ENCODE measurements around the gene SAFB.
"Not testable (repeated sequence)": the region's sequence is repeated elsewhere in the genome, so short reads cannot be mapped to it uniquely, and the experiment has no call there.

Gene SAFB

DNA sequence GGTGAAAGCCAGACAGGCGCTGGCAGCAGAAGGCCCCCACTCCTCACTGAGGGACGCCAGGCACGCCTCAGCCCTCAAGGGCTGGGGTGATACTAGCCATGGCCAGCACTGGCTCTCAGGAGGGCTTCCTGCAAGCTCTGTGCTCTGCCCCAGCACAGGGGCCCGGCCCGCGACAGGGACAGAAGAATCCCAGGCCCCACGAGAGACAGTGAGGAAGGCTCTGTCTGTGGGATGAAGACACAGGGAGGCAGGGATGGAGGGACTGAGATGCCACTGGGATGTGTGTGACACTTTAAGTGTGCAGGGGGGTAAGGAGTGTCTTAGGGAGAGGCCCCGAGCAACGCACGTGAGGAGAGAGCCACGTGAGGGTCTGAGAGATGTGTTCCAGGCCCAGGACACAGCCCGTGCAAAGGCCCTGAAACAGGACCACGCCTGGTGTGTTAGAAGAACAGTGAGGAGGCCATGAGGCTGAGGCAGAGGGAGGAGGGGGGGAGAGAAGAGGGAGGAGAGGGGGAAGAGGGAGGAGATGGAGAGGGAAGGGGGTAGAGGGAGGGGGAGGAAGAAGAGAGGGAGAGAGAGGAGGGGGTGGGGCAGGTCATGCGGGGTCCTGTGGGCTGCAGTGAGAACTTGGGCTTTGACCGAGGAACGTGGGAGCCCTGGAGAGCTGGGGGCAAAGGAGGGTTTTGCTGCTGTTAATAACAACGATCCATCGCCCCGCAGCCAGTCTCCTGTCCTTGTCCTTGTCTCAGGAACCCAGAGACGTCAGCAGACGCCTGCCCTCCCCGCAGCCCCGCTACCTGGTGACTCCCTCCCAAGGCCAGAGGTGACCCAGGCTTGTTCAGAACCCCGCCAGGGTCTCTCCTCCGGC is 74.4 kb downstream of the SAFB start:
- no peak for DNase-seq (ENCODE audit: low read depth, low spot score)

DNA sequence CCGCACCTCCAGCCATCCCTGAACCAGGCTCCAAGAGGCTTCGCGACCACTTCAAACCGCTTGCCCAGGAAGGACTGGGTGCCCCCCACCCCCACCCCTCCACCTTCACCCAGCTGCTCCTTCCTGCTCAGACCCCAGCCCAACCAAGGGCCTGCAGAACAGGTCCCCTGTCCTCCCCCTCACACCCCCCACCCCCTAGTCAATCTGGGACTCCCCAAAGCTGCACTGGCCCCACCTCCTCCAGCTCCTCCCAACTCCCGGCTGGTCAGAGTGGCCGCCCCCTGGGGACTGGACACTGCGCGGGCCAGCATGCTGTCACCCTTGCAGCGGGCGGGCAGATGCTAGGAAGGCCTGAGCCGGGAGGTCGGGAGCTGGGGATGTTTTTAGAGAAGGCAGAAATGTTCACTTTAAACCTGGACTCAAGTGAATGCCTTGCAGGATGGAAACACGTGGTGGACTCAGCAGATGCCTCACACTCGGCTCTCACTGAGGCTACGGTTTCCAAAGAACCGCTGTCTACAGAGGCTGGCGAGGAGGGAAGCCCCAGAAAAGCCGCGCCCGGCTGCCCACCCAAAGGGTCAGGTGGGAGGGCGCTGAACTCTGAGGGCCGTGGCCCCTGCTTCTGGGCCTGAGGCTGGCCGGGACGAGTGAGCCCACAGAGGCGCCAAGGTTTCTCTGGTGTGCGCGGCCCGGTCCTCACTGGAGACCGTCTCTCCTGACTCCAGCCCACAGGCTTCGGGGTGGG is 75.2 kb downstream of the SAFB start:
- no peak for DNase-seq (ENCODE audit: low read depth, low spot score)

DNA sequence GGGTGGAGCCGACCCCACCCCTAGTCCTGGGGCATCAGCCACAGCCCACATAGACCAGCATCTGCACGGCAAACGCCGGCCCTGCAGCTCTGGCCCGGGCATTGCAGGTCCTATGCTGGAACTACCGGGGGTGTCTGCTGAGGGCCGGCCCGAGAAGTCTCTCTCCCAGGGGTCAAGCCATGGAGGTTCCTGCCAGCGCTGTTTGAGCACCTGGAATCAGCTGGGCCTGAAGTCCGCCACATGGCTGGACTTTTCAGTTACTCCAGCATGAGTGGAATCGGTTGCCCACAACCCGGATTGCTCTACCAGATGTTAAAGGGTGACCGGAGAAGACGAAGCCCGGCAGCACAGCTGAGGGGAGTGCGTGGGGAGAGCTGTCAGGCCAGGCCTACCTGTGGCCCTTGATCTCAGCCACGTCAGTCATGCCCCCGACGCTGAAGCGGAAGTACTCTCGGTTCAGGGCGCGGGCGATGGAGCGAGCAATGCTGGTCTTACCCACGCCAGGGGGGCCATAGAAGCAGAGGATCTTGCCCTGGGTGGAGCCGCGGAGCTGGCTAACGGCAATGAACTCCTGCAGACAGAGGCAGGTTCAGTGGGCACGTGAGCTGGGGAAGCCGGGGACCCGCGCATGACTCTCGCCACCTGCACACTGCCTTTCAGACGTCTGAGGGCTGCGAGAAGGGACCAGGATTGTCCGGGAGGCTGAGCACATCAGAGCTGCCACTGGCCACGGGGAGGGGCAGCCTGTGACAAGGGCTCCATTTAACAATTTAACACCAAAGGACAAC is 75.9 kb downstream of the SAFB start:
- no peak for DNase-seq (ENCODE audit: low read depth, low spot score)

DNA sequence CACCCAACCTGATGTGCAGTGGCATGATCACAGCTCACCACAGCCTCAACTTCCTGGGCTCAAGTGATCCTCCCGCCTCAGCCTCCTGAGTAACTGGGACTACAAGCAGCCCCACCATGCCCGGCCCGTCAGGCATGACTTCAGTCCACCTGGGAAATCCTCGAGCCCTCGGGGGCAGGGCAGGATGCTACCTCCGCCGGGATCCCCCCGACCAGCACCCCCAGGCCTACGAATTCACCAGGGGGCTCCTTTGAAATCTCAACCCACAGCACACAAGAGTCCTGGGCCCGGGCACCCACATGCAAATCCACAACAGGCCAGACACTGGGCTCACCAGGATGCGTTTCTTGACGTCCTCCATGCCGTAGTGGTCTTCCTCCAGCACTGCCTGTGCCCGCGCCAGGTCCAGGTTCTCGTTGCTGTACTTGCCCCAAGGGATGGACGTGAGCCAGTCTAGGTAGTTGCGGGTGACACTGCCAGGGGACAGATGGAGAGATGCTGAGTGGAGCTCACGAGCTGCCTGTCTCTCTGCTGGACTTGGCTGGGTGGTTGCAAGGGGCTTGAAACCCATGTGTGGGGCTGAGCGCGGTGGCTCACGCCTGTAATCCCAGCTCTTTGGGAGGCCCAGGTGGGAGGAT is 77.7 kb downstream of the SAFB start:
- no peak for DNase-seq (ENCODE audit: low read depth, low spot score)

DNA sequence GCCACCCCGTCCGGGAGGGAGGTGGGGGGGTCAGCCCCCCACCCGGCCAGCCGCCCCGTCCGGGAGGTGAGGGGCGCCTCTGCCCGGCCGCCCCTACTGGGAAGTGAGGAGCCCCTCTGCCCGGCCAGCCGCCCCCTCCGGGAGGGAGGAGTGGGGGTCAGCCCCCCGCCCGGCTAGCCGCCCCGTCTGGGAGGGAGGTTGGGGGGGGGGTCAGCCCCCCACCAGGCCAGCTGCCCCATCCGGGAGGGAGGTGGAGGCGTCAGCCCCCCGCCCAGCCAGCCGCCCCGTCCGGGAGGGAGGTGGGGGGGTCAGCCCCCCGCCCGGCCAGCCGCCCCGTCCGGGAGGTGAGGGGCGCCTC is 79.1 kb downstream of the SAFB start:
- not testable (repeated sequence) for DNase-seq (ENCODE audit: low read depth, low spot score)

DNA sequence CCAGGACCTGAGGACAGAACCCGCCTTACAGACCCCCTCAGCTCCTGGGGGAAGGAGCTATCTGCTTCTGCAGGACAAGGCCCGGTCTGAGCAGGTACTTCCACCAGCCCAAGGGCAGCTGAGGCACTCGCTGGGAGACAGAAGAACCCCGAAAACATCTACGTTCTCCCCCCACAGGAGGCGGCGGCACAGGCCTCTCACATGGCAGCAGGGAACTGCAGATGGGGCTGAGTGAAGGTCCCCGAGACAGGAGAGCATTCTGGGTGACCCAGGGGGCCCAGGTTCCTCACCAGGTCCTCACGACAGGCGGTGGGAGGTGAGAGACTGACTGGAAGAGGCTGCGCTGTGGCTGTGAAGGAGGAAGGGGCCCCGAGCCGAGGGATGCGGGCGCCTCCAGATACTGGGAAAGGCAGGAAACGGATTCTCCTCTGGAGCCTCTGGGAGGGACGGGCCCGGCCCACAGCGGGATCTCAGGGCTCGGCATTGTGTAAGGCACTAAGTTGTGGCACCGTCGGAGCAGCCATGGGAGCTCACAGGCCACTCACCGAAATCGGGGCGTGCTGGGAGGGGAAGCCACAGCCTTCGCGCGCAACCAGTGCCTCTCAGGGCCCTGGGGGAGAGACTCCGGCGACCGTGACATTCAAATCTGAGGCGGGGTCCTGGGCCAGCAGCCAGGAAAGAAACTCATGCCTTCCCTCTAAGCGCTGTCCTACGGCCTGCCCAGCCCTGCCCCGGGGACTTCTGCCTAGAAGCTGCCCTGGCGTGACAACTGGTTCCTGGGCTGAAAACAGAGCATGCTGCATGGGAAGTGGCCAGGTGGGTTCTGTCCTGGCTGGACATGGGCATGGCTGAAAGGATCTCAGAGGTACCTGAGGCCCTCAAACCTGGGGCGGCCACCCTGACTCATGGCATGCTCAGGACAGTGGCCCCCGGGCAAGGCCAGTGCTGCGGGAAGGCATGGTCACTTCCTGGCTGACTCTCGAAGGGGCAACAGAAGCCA is 81.2 kb downstream of the SAFB start:
- no peak for DNase-seq (ENCODE audit: low read depth, low spot score)

DNA sequence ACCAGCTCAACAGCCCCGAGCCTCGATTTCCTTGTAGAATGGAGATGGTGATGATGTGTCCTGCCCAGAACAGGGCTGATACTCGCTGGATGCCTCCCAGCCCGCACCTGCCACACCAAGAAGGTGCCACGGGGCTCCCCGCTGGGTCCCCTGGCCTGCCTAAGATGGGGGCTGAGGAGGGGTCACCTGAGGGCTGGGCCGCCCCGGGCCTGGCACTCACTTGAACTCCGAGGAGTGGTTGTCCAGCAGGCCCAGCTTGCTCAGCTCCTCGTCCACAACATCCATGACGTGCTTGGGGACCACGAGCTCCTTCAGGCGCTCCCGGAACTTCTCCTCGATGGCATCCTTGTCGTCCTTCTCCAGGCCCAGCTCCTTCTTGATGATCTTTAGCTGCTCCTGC is 82.7 kb downstream of the SAFB start:
- no peak for DNase-seq (ENCODE audit: low read depth, low spot score)

DNA sequence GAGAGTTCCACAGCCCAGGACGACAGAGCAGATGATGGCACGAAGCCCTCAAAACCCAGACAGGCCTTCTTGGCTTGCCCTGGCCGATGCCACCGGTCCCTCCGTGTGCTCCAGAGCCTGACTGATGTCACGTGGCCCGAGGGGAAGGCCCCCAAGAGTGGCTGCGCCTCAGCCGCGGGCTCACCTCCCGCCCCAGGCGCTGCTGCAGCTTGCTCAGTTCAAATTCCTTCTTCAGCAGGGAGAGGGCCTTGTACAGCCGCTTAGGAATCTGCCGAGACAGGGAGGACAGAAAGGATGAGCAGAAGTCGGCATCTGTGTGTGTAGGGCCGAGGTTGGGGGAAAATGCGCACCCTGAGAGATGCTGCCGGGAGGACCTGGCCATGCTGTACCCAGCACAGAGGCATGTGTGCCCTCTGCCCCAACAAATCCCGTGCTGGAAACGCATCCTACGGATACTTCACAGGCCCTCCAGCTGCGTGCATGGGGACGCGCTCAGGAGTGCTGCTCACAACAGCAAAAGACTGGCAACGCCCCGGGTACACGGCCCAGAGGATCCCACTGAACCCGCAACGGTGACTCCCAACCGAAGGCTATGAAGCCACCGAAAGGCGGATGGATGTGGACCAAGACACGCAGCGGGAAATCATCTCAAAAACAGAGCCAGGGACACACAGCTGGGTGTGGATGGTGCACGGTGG is 84.1 kb downstream of the SAFB start:
- no peak for DNase-seq (ENCODE audit: low read depth, low spot score)

DNA sequence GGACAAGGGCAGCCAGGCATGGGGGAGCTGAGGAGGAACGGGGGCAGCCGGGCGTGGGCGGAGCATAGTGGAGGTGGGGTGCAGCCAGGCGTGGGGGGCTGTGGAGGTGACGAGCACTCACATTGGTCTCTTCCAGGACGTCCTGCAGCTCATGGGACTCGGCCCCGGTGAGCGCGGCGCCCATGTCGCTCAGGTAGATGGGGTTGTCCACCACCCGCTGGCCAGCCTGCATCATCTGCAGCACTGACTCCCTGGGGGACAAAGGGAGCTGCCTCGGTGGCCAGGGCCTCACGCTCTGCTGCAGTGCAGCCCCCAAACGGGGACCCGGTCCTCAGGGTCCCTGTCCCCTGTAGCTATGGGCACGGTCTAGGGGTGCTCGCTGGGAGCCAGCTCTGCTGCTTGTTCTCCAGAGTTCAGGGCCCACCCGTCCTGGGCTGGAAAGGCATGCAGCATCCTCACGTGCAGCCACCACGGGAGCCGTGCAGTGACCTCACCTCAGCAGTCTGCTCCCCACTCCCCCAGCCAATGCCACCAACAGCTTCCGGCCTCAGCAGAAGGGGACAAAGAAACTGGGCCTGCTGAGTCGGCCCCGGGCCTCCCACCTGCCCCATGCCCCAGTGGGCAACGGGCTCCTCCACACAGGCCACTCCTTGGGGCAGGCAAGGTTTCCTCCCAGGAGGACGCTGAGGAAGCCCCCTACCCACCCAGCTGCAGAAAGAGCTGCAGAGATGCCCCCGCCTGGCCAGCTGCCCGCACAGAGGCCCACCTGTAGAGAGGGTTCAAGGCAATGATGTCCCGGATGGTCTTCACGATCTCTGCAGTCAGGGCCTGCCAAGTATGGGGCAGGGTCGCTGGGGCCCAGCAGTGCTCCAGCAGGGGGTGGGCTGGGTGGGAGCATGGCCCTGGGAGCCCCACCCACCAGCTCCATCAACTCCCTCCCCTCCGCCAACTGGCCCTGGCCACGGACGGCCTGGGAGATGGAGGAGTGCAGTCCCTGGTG is 85.0 kb downstream of the SAFB start:
- DNase-seq (ENCODE audit: low read depth, low spot score): no peak

DNA sequence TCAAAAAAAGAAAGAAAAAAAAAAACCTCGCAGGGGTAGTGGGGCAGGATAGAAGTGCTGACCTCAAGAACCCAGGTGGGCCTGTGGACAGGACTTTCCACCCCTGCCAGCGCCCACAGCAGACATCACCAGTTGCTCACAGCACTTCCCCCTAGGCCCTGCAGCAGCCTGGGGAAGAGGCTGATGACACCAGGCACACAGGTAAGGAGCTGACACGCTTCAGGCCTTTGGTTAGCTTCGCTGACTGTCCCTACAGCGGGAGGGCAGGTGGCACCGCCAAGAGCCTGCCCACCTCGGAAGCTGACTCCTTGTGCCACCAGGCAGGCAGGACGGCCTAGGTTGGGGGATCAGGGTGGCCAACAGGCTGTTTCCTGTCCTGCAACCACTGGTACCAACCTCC is 88.1 kb downstream of the SAFB start:
- no peak for DNase-seq (ENCODE audit: low read depth, low spot score)

DNA sequence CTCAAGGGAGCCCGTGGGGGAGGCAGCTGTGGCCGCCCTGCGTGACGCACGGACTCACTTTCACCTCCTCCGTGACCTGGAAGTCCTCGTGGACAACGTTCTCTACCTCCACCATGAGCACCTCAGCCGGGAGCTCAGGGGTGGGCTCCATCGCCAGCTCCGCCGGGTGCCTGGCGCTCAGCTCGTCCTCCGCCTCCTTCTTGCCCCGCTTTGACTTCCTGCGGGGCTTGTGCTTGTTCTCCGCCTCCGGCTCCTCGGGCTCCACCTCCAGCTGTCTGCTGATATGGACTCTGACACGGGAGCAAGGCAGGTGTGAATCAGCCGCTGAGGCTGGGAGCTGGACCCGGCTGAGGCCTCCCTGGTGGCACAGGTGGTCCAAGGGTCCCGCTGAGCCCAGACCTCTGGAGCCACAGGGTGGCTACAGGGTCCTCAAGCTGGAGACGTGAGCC is 88.9 kb downstream of the SAFB start:
- DNase-seq (ENCODE audit: low read depth, low spot score): no peak

DNA sequence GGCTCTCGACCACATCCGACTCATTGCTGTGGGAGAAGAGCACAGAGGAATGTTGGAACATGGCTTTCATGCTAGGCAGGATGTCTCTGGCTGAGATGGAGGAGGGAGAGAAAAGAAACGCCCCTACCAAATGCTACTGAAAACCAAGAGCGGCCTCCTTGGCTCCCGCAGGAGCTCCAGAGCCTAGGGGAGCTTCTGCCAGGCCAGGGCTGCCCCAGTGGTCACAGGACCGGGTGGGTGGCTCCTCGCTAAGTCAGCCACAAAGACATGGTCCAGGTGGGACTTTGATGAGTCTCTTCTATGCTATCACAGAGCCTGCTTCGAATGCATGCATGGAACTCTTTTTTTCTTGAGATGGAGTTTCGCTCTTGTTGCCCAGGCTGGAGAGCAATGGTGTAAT is 90.3 kb downstream of the SAFB start:
- DNase-seq (ENCODE audit: low read depth, low spot score): no peak

DNA sequence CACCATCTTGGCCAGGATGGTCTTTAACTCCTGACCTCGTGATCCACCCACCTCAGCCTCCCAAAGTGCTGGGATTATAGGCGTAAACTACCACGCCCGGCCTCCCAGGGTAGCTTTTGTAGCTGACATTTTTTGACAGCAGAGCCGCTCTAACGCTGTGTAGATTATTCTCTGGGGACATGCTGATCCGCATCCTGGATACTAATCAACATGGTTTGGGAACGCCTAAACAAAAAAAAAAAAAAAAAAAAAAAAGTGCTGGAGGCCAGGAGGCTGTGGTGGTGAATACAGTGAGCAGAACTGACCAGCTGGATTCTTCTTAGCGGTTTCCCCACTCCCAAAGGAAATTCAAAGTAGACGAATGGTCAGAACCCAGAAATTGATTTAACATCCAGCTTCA is 91.9 kb downstream of the SAFB start:
- DNase-seq (ENCODE audit: low read depth, low spot score): no peak

DNA sequence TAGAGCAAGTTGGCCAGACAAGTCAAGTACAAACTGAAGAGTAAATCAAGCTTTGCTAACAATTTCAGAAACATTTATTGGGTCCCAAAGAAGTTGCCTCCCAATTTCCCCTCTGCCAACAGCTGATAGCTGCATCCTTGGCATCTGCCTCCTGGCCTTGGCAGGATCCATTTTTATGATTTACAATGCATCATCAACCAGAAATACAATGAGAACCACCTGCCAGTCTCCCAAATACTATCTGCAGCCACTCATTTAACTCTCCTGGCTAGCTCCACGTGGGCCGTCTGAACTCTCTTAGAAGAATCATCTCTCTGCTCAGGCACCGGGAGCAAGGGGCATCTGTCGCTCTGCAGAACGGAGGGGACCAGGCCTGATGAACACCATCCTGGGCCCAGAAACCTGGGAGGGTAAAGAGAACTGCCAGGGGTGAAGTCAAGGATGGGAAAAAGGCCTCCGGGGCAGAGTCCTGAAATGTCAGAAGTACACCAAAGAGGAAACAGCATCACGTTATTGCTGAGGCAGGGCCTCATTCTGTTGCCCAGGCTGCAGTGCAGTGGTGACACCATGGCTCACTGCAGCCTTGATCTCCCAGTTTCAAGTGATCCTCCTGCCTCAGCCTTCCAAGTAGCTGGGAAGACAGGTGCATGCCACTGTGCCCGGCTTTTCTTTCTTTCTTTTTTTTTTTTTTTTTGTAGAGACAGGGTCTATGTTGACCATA is 94.5 kb downstream of the SAFB start:
- DNase-seq (ENCODE audit: low read depth, low spot score): no peak

Data from astrocyte of the hippocampus (primary cell).